Measurements from ENCODE around the gene PRXL2C.

PRXL2C gene

GRCh38 chr9:96612105-96612965 lies 42.8 kb downstream of the PRXL2C start:
- DNase-seq (ENCODE audit: low read depth in 2 of 2): no peak

- no peak for DNase-seq (ENCODE audit: low read depth in 2 of 2)
These were observed 43.8 kb downstream of the PRXL2C start for GRCh38 chr9:96611302-96611701.

DNA sequence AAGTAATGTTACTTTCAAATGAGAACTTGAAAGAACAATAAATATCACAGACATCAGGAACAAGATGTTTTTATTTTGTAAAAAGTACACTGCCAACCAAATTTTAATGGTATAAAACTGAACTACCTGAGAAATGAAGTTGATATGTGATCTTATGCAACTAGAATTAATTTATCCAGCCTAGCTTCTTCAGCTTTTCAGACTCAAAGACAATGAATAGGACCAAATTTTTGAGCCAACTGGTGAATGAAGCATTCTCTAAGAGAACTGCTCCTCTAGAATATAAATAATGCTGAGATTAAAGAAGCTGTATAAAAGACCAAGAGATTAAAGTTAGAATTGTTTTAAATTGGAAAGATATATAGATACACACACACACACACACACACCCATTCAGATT lies 45.4 kb downstream of the PRXL2C start:
- no peak for DNase-seq (ENCODE audit: low read depth in 2 of 2)

GRCh38 chr9:96607971-96608370 lies 47.1 kb downstream of the PRXL2C start:
- no peak for DNase-seq (ENCODE audit: low read depth in 2 of 2)

DNA sequence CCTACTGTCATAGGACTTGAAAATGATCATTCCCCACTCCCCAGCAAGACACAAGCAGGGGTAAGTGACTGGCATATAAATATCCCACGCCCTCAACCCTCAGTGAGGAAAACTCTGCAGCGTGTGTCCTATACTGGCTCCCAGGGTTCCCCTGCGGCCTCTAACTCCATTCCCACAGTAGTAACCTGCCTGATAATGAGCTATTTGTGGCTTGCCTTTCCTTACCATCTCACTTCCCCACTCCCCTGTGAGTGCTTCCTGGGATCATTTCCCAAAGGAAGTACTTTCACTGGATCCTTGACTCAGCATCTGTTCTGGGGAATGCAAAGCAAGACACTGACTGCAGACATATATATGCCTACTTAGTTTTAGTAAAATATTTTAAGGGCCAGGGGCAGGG lies 49.8 kb downstream of the PRXL2C start:
- no peak for DNase-seq (ENCODE audit: low read depth in 2 of 2)

- DNase-seq (ENCODE audit: low read depth in 2 of 2): no peak
These were observed 51.2 kb downstream of the PRXL2C start for GRCh38 chr9:96604004-96604319.

DNA sequence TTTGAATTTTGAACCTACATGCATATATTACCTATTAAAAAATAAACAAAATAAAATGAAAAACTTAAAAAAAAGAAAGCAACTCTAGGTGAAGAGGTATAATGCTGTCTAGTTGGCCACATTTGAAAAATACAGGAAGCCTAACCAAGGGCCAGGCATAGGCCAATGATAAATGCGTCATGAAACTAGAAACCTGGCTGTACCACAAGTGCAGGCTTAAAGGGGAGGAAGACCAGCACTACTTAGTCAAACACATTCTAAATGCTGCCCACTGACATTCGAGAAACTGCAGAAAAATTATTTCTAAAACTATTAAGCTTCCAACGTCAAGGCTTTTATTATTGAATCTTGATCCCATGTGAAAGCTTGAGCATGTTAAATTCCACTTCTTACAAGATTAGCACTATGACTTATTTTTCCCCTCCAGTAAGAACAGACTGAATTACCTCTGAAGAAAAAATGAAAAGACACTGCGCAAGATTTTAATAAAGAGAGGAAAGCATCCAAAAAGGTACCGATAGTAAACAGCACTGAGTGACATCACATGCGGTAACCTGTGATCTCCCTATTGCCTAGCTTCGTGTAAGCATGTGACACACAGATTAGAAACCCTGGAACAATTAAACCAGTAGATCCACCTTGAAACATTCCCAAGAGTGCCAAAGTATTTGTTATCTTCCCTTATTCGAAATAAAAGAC lies 51.7 kb downstream of the PRXL2C start:
- DNase-seq (ENCODE audit: low read depth in 2 of 2): no peak

- no peak for DNase-seq (ENCODE audit: low read depth in 2 of 2)
These were observed 55.8 kb downstream of the PRXL2C start for GRCh38 chr9:96599298-96599697.

DNA sequence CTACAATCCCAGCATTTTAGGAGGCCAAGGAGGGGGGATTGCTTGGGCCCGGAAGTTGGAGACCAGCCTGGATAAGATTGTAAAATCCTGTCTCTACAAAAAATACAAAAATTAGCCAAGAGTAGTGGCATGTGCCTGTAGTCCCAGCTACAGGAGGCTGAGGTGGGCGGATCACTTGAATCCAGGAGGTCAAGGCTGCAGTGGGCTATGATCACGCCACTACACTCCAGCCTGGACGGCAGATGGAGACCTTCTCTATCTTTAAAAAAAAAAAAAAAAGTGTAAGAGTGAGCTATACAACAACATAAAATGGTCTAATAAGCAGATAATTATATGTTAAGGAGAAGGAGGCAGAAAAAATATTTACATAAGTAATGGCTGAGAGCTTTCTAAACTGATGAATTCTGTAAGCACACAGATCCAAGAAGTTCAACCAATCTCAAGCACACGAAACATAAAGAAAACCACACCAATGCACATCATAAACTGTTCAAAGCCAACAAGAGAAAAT lies 58.5 kb downstream of the PRXL2C start:
- no peak for DNase-seq (ENCODE audit: low read depth in 2 of 2)

Measured in activated CD4-positive, alpha-beta T cell treated with anti-CD3 and anti-CD28 coated beads for 24 hours (primary cell).